HepG2 (cell line): Measurements from ENCODE around the gene ANKLE1. TPM values are rescaled to one million over a fixed set of nuclear protein-coding genes. Genes with fewer than 3 reads are reported as not detected.

Source experiments
- ATAC-seq: fragments of 200-7000 bp; cut with Tn5 transposase; 3 replicates; pipeline ENCODE4 v1.9.1; 2020; ENCODE audit warnings: mild to moderate bottlenecking, moderate library complexity
- BruUV-seq: library from RNA; stranded (reverse); fragments of 400-500 nt; replicated peaks from 2 replicates; lab custom pipeline; 2021; lab: Mats Ljungman, UMichigan
- CTCF ChIA-PET: fragments of 300-600 bp; formaldehyde crosslinking; extraction: SDS; loops from one replicate; lab custom pipeline; 2021; ENCODE audit warnings: low total read pairs, inconsistent platforms, low intra/inter-chr PET ratio; lab: Yijun Ruan, JAX
- POLR2A ChIA-PET: fragments of 350-600 bp; sonication (Branson Sonifier 250); formaldehyde crosslinking; loops from one replicate; lab custom pipeline; 2020; ENCODE audit warnings: antibody characterized with exemption, inconsistent platforms; lab: Yijun Ruan, JAX
- DNase-seq: peaks from one replicate; pipeline ENCODE4 v3.0.0-alpha.2; 2015; ENCODE audit warnings: low spot score
- FAIRE-seq: peaks from 3 replicates; lab custom pipeline; 2011; peaks lifted over from hg19 to GRCh38; lab: Jason Lieb, UNC
- H2AFZ ChIP-seq: one replicate; pipeline ENCODE4 v1.6.1; 2011; ENCODE audit warnings: low read length, inconsistent platforms
- H3K27ac ChIP-seq: fragments of 300-600 bp; 3 replicates; pipeline ENCODE4 v1.8.0; 2011; ENCODE audit warnings: mixed run types, mild to moderate bottlenecking, mixed read lengths, low read length, inconsistent platforms; ENCODE audit not compliant: insufficient read depth; ENCODE audit errors: extremely low read length
- H3K27me3 ChIP-seq, 2 experiments: fragments of 200-600 bp in 1 of 2; 2 replicates in 1 of 2; 3 replicates in 1 of 2; pipeline versions ENCODE4 v1.6.0 to v1.8.0; 2011; ENCODE audit warnings: low read length in 2 of 2, mild to moderate bottlenecking in 2 of 2, moderate library complexity in 2 of 2, inconsistent platforms in 1 of 2; ENCODE audit not compliant: insufficient read depth in 2 of 2, control insufficient read depth in 1 of 2
- H3K36me3 ChIP-seq, 2 experiments: fragments of 200-600 bp in 1 of 2; replicated peaks in 1 of 2; 2 replicates in 1 of 2; 3 replicates in 1 of 2; pipeline versions ENCODE4 v1.5.1 to v1.8.0; 2011; ENCODE audit warnings: low read length in 2 of 2, inconsistent platforms in 1 of 2; ENCODE audit not compliant: insufficient read depth in 2 of 2, control insufficient read depth in 1 of 2
- H3K4me1 ChIP-seq: 2 replicates; pipeline ENCODE4 v1.5.1; 2012; ENCODE audit warnings: low read length, inconsistent platforms; ENCODE audit not compliant: insufficient read depth
- H3K4me2 ChIP-seq: 2 replicates; pipeline ENCODE4 v1.6.0; 2011; ENCODE audit warnings: low read depth, low read length, inconsistent platforms
- H3K4me3 ChIP-seq, 3 experiments: fragments of 200-600 bp in 1 of 3; sonication (generic), shearing (Covaris generic) in 1 of 3; replicated peaks in 1 of 3; 2 replicates each; pipeline ENCODE4 v1.5.1; 2011 to 2016; ENCODE audit warnings: low read length in 3 of 3, inconsistent platforms in 2 of 3, low read depth in 2 of 3, mild to moderate bottlenecking in 2 of 3, control low read depth in 1 of 3, mixed read lengths in 1 of 3; ENCODE audit not compliant: insufficient read depth in 1 of 3
- H3K79me2 ChIP-seq: one replicate; pipeline ENCODE4 v1.6.1; 2011; ENCODE audit warnings: low read length, inconsistent platforms; ENCODE audit not compliant: insufficient read depth
- H3K9ac ChIP-seq: 2 replicates; pipeline ENCODE4 v1.6.0; 2011; ENCODE audit warnings: mild to moderate bottlenecking, low read depth, low read length, inconsistent platforms; ENCODE audit not compliant: insufficient read depth
- H3K9me3 ChIP-seq: 2 replicates; pipeline ENCODE4 v1.5.1; 2012; ENCODE audit warnings: mild to moderate bottlenecking, low read length
- H4K20me1 ChIP-seq: 2 replicates; pipeline ENCODE4 v1.6.0; 2011; ENCODE audit warnings: inconsistent platforms, mild to moderate bottlenecking, low read length, moderate library complexity; ENCODE audit not compliant: insufficient read depth
- AHR ChIP-seq: IDR thresholded peaks from 2 replicates; pipeline ENCODE4 v1.6.1; 2018; ENCODE audit warnings: missing genetic modification reagents, missing compliant biosample characterization
- ATF7-NPFF ChIP-seq: sonication (generic); formaldehyde crosslinking; IDR thresholded peaks from 2 replicates; pipeline ENCODE4 v1.8.1; 2023; ENCODE audit warnings: mild to moderate bottlenecking, low read depth, missing genetic modification reagents, moderate library complexity
- CEBPG ChIP-seq: IDR thresholded peaks from 2 replicates; pipeline ENCODE4 v1.6.1; 2016
- POLR2AphosphoS2 ChIP-seq: IDR thresholded peaks from 2 replicates; pipeline ENCODE4 v1.6.1; 2011; ENCODE audit warnings: low read depth, low read length, improper control_type of control experiment
- REXO4 ChIP-seq: sonication (generic); formaldehyde crosslinking; IDR thresholded peaks from 2 replicates; pipeline ENCODE4 v1.8.0; 2022; ENCODE audit warnings: missing genetic modification reagents, mild to moderate bottlenecking, borderline replicate concordance
- ZNF318 ChIP-seq: sonication (generic); formaldehyde crosslinking; IDR thresholded peaks from 2 replicates; pipeline ENCODE4 v1.4.0; 2020; ENCODE audit warnings: mild to moderate bottlenecking, missing genetic modification reagents
- ZNF557 ChIP-seq: sonication (generic); formaldehyde crosslinking; IDR thresholded peaks from 2 replicates; pipeline ENCODE4 v1.4.0; 2020; ENCODE audit warnings: missing genetic modification reagents
- ZNF563 ChIP-seq: sonication (generic); formaldehyde crosslinking; IDR thresholded peaks from 2 replicates; pipeline ENCODE4 v1.8.0; 2022; ENCODE audit warnings: mild to moderate bottlenecking, moderate library complexity, missing genetic modification reagents
- ZNF619 ChIP-seq: sonication (generic); formaldehyde crosslinking; IDR thresholded peaks from 2 replicates; pipeline ENCODE4 v1.4.0; 2020; ENCODE audit warnings: mild to moderate bottlenecking, missing genetic modification reagents
- WGBS: methylation state at CpG from one replicate; pipeline ENCODE4 v1.1.6; 2017; ENCODE audit warnings: low lambda C conversion rate; 5-methylcytosine and 5-hydroxymethylcytosine counted together
- in situ Hi-C: cut with HindIII; loops from 2 replicates; pipeline ENCODE4 v1.10.0; 2017; ENCODE audit warnings: low pct_unique_long_range_greater_than_20kb; ENCODE audit not compliant: extremely low pct_ligation_motif_present
- intact Hi-C: fragments of 100-400 bp; cut with micrococcal nuclease; formaldehyde crosslinking; loops from one replicate; pipeline ENCODE4 v1.10.0; 2022; ENCODE audit not compliant: unreplicated experiment
- polyA plus RNA-seq, 8 experiments: library from polyadenylated mRNA; depleted of rRNA in 3 of 8; stranded (reverse) in 7 of 8; unstranded in 1 of 8; fragments of >200 nt; fragmentation: Illumina TruSeq in 4 of 8; extraction: Trizol in 4 of 8; gene quantifications; 2 replicates each; pipeline versions ENCODE4 v1.2.1 to v1.2.3, GENCODE V29; 2011 to 2016; ENCODE audit warnings: low read depth in 4 of 8, missing spikeins in 1 of 8, mixed read lengths in 1 of 8; ENCODE audit not compliant: insufficient read depth in 1 of 8
- total RNA-seq, 5 experiments: library from RNA; depleted of rRNA; stranded (reverse); fragments of >200 nt; fragmentation: Illumina TruSeq; extraction: Trizol; gene quantifications; 2 replicates each; pipeline ENCODE4 v1.2.3, GENCODE V29; 2016; ENCODE audit warnings: low read depth in 1 of 5

ANKLE1 gene
- total and polyA plus RNA-seq, 2 of the 13 experiments (the other 11 are each of a cell fraction or from before 2014, with no cell fraction given) = 0.69 to 1.5 TPM

GRCh38 chr19:17259118-17259780 lies 22.5 kb upstream of the ANKLE1 start:
- no peak for FAIRE-seq

More at GRCh38 chr19:17259118-17259780, 22.5 kb upstream of the ANKLE1 start:
- Histone ChIP-seq H3K9ac (no peak overlapping the region), H3K4me3 (no peak overlapping the region), H3K36me3 (no peaks in the 10 kb centered on the region), H3K9me3 (no peaks in the 10 kb centered on the region)
- DNase-seq = no peak
- WGBS = 64% methylated on average over 5 of the region's 9 CpGs
- in situ Hi-C loops = no loop called here
- no TSS peak for BruUV-seq
- TF ChIP-seq ATF7-NPFF (CRISPR knock-in tag) = no peak
- no peak for TF ChIP-seq ZNF557
- no peak for TF ChIP-seq ZNF619 (CRISPR knock-in tag)
- no peak for TF ChIP-seq CEBPG
- no peak for TF ChIP-seq ZNF563 (CRISPR knock-in tag)
- TF ChIP-seq AHR (CRISPR knock-in tag) = no peak
- no peak for TF ChIP-seq REXO4
- TF ChIP-seq ZNF318 (CRISPR knock-in tag) = no peak
- no peak for TF ChIP-seq POLR2AphosphoS2
- TF ChIP-seq, all 625 proteins: peak for 0
- POLR2A ChIA-PET = interaction anchor here (0.9 to 3.2 kb wide), 7 partner anchors 8 to 44 kb away, joined by 3 to 18 read pairs (median 6); partner anchors contain the start of genes BABAM1, OCEL1 and USE1
- CTCF ChIA-PET = no interaction called here
- Histone ChIP-seq H3K4me2 (no peak overlapping the region), H4K20me1 (no peaks in the 10 kb centered on the region), H3K27me3 (no peaks in the 10 kb centered on the region), H3K27ac (no peak overlapping the region), H3K4me1 (peaks cover 66% of the 10 kb centered on the region), H3K79me2 (no peaks in the 10 kb centered on the region), H2AFZ (no peak overlapping the region)
- no peak for ATAC-seq
- intact Hi-C loops = no loop called here
